ENCODE measurements around the gene SUGCT. TPM values are rescaled to one million over a fixed set of nuclear protein-coding genes. Genes with fewer than 3 reads are reported as not detected.

The SUGCT gene
- total RNA-seq, 2 experiments from 2014 or later = 2.3 to 2.9 TPM

GRCh38 chr7:40332516-40332915, 197.7 kb downstream of the SUGCT start:
- Mint-ChIP-seq H3K4me3 (no peak overlapping the region), H3K9me3 (peaks cover 9% of the 10 kb centered on the region), H3K27me3 (no peaks in the 10 kb centered on the region)

GRCh38 chr7:40341836-40342235, 207.0 kb downstream of the SUGCT start:
- Mint-ChIP-seq H3K27ac (no peak overlapping the region), H3K27me3 (no peaks in the 10 kb centered on the region), H3K4me1 (peaks cover 5% of the 10 kb centered on the region), H3K9me3 (peaks cover 15% of the 10 kb centered on the region), H3K36me3 (peaks cover 6% of the 10 kb centered on the region), H3K4me3 (no peak overlapping the region)
- no peak for DNase-seq

More at GRCh38 chr7:40332516-40332915, 197.7 kb downstream of the SUGCT start:
- DNase-seq = no peak
- H3K4me1 Mint-ChIP-seq = no peaks in the 10 kb centered on the region
- H3K27ac Mint-ChIP-seq = no peak overlapping the region
- no peaks in the 10 kb centered on the region for H3K36me3 Mint-ChIP-seq

GRCh38 chr7:40346554-40346953, 211.7 kb downstream of the SUGCT start:
- H3K9me3 Mint-ChIP-seq = no peaks in the 10 kb centered on the region
- H3K4me3 Mint-ChIP-seq = no peak overlapping the region
- no peaks in the 10 kb centered on the region for H3K27me3 Mint-ChIP-seq
- no peak overlapping the region for H3K27ac Mint-ChIP-seq
- H3K36me3 Mint-ChIP-seq = no peaks in the 10 kb centered on the region
- no peak for DNase-seq
- H3K4me1 Mint-ChIP-seq = peaks cover 5% of the 10 kb centered on the region

GRCh38 chr7:40348126-40348728, 213.4 kb downstream of the SUGCT start:
- H3K27ac Mint-ChIP-seq = no peak overlapping the region
- no peak for DNase-seq
- no peaks in the 10 kb centered on the region for H3K4me1 Mint-ChIP-seq
- no peaks in the 10 kb centered on the region for H3K36me3 Mint-ChIP-seq
- H3K27me3 Mint-ChIP-seq = no peaks in the 10 kb centered on the region
- H3K4me3 Mint-ChIP-seq = no peak overlapping the region
- H3K9me3 Mint-ChIP-seq = no peaks in the 10 kb centered on the region

- no peak for DNase-seq
- H3K27ac Mint-ChIP-seq = no peak overlapping the region
- H3K9me3 Mint-ChIP-seq = no peaks in the 10 kb centered on the region
- H3K36me3 Mint-ChIP-seq = no peaks in the 10 kb centered on the region
- no peaks in the 10 kb centered on the region for H3K4me1 Mint-ChIP-seq
- no peaks in the 10 kb centered on the region for H3K27me3 Mint-ChIP-seq
- no peak overlapping the region for H3K4me3 Mint-ChIP-seq
These were observed 215.3 kb downstream of the SUGCT start for GRCh38 chr7:40350100-40350499.

GRCh38 chr7:40354711-40355110, 219.9 kb downstream of the SUGCT start:
- no peak for DNase-seq
- Mint-ChIP-seq H3K4me1 (no peaks in the 10 kb centered on the region), H3K9me3 (no peaks in the 10 kb centered on the region), H3K36me3 (no peaks in the 10 kb centered on the region), H3K4me3 (no peak overlapping the region), H3K27me3 (no peaks in the 10 kb centered on the region), H3K27ac (no peak overlapping the region)

GRCh38 chr7:40356312-40356711, 221.5 kb downstream of the SUGCT start:
- Mint-ChIP-seq H3K27ac (no peak overlapping the region), H3K27me3 (no peaks in the 10 kb centered on the region), H3K4me1 (no peaks in the 10 kb centered on the region), H3K9me3 (no peaks in the 10 kb centered on the region), H3K36me3 (no peaks in the 10 kb centered on the region), H3K4me3 (no peak overlapping the region)
- no peak for DNase-seq

GRCh38 chr7:40356871-40357709, 222.3 kb downstream of the SUGCT start:
- no peak for DNase-seq
- Mint-ChIP-seq H3K9me3 (no peaks in the 10 kb centered on the region), H3K4me3 (no peak overlapping the region), H3K36me3 (no peaks in the 10 kb centered on the region), H3K27me3 (no peaks in the 10 kb centered on the region), H3K4me1 (no peaks in the 10 kb centered on the region), H3K27ac (no peak overlapping the region)

GRCh38 chr7:40369641-40370277, 235.0 kb downstream of the SUGCT start:
- no peak for DNase-seq
- H3K9me3 Mint-ChIP-seq = peaks cover 6% of the 10 kb centered on the region
- no peaks in the 10 kb centered on the region for H3K4me1 Mint-ChIP-seq
- no peak overlapping the region for H3K4me3 Mint-ChIP-seq
- H3K27ac Mint-ChIP-seq = no peak overlapping the region
- H3K36me3 Mint-ChIP-seq = no peaks in the 10 kb centered on the region
- no peaks in the 10 kb centered on the region for H3K27me3 Mint-ChIP-seq

- Mint-ChIP-seq H3K4me1 (no peaks in the 10 kb centered on the region), H3K36me3 (no peaks in the 10 kb centered on the region), H3K4me3 (no peak overlapping the region), H3K27ac (no peak overlapping the region), H3K9me3 (peaks cover 5% of the 10 kb centered on the region), H3K27me3 (no peaks in the 10 kb centered on the region)
- no peak for DNase-seq
These were observed 237.1 kb downstream of the SUGCT start for GRCh38 chr7:40371806-40372440.

GRCh38 chr7:40374575-40374974, 239.8 kb downstream of the SUGCT start:
- peaks cover 4% of the 10 kb centered on the region for H3K36me3 Mint-ChIP-seq
- H3K9me3 Mint-ChIP-seq = peaks cover 5% of the 10 kb centered on the region
- no peaks in the 10 kb centered on the region for H3K27me3 Mint-ChIP-seq
- H3K4me1 Mint-ChIP-seq = no peaks in the 10 kb centered on the region
- DNase-seq = no peak
- no peak overlapping the region for H3K27ac Mint-ChIP-seq
- H3K4me3 Mint-ChIP-seq = no peak overlapping the region

GRCh38 chr7:40380111-40380510, 245.3 kb downstream of the SUGCT start:
- peaks cover 9% of the 10 kb centered on the region for H3K9me3 Mint-ChIP-seq
- no peaks in the 10 kb centered on the region for H3K4me1 Mint-ChIP-seq

GRCh38 chr7:40382145-40382544, 247.3 kb downstream of the SUGCT start:
- H3K36me3 Mint-ChIP-seq = peaks cover 4% of the 10 kb centered on the region
- no peaks in the 10 kb centered on the region for H3K27me3 Mint-ChIP-seq
- H3K9me3 Mint-ChIP-seq = peaks cover 9% of the 10 kb centered on the region
- DNase-seq = no peak
- H3K27ac Mint-ChIP-seq = no peak overlapping the region
- H3K4me3 Mint-ChIP-seq = no peak overlapping the region
- H3K4me1 Mint-ChIP-seq = no peaks in the 10 kb centered on the region

More at GRCh38 chr7:40380111-40380510, 245.3 kb downstream of the SUGCT start:
- Mint-ChIP-seq H3K4me3 (no peak overlapping the region), H3K36me3 (peaks cover 4% of the 10 kb centered on the region), H3K27me3 (no peaks in the 10 kb centered on the region), H3K27ac (no peak overlapping the region)
- no peak for DNase-seq

GRCh38 chr7:40393660-40394059, 258.9 kb downstream of the SUGCT start:
- Mint-ChIP-seq H3K4me1 (no peaks in the 10 kb centered on the region), H3K9me3 (peaks cover 2% of the 10 kb centered on the region), H3K27me3 (no peaks in the 10 kb centered on the region), H3K4me3 (no peak overlapping the region), H3K27ac (no peak overlapping the region), H3K36me3 (no peaks in the 10 kb centered on the region)
- DNase-seq = no peak

- H3K4me1 Mint-ChIP-seq = no peaks in the 10 kb centered on the region
- H3K27me3 Mint-ChIP-seq = no peaks in the 10 kb centered on the region
- no peak overlapping the region for H3K27ac Mint-ChIP-seq
- peaks cover 2% of the 10 kb centered on the region for H3K9me3 Mint-ChIP-seq
- no peaks in the 10 kb centered on the region for H3K36me3 Mint-ChIP-seq
- no peak for DNase-seq
- H3K4me3 Mint-ChIP-seq = no peak overlapping the region
These were observed 259.6 kb downstream of the SUGCT start for GRCh38 chr7:40394400-40394799.
